ENCODE measurements around the gene LMBRD2. TPM values are rescaled to one million over a fixed set of nuclear protein-coding genes. Genes with fewer than 3 reads are reported as not detected.

The LMBRD2 gene
- total RNA-seq, result 7.3 and 9.4 TPM in 2 replicates

GRCh38 chr5:36151434-36152323, at the start of gene LMBRD2, which contains the start of gene SKP2:
LMBRD2 (minus strand) TSS chr5:36151887; CDS start chr5:36143349, 8,538 bp downstream.
SKP2 (plus strand) TSS chr5:36152111; CDS start chr5:36152263, 152 bp downstream.

GRCh38 chr5:36066540-36067210, 85.0 kb downstream of the LMBRD2 start, which contains the start of gene UGT3A2:
UGT3A2 (minus strand) TSS chr5:36066882; CDS start chr5:36066789, 93 bp downstream.

Small RNAs within 50 kb of the gene (small RNA-seq; reads per million reads assigned to genes)
- gene AC016612.1 (not detected), gene MIR580 (2.4 reads per million, percentile 83 among the genes with 10 or more reads in this experiment), gene RNU6-1305P (not detected)

Other genes starting within 250 kb of the LMBRD2 start
- not detected in 2 replicates for gene CAPSL, start 213.3 kb downstream of the LMBRD2 start, total RNA-seq
- not detected in 2 replicates for gene UGT3A1, start 160.5 kb downstream of the LMBRD2 start, total RNA-seq
- not detected in 2 replicates for gene UGT3A2, start 85.0 kb downstream of the LMBRD2 start, total RNA-seq
- 22.4 and 54.0 TPM in 2 replicates for gene SKP2, start 224 bp upstream of the LMBRD2 start, total RNA-seq
- 18.2 and 19.1 TPM in 2 replicates for gene NADK2, start 90.0 kb upstream of the LMBRD2 start, total RNA-seq
- under 0.01 TPM in 1 of 2 replicates, not detected in the other for gene RANBP3L, start 150.0 kb upstream of the LMBRD2 start, total RNA-seq